Activated T-helper 17 cell treated with anti-CD3 and anti-CD28 coated beads, Interleukin-2, amount 50 U/mL, for 72 hours (primary cell): ENCODE data around the gene ENO3. TPM values are rescaled to one million over a fixed set of nuclear protein-coding genes. Genes with fewer than 3 reads are reported as not detected.

Experiments used
- ATAC-seq: fragments of 150-1000 bp; cut with Tn5 transposase; replicated peaks from 2 replicates; pipeline ENCODE4 v1.10.0; 2021; ENCODE audit warnings: mild to moderate bottlenecking, moderate library complexity
- H3K27ac Mint-ChIP-seq: one replicate; pipeline ENCODE4 v1.8.0; 2022; ENCODE audit warnings: mixed read lengths
- H3K27me3 Mint-ChIP-seq: one replicate; pipeline ENCODE4 v1.8.0; 2022; ENCODE audit warnings: mixed read lengths
- H3K36me3 Mint-ChIP-seq: one replicate; pipeline ENCODE4 v1.8.0; 2022; ENCODE audit warnings: low read depth, mild to moderate bottlenecking, mixed read lengths
- H3K4me1 Mint-ChIP-seq: one replicate; pipeline ENCODE4 v1.8.0; 2022; ENCODE audit warnings: mixed read lengths
- H3K4me3 Mint-ChIP-seq: one replicate; pipeline ENCODE4 v1.8.0; 2022; ENCODE audit warnings: mild to moderate bottlenecking, mixed read lengths
- H3K9me3 Mint-ChIP-seq: one replicate; pipeline ENCODE4 v1.8.0; 2022; ENCODE audit warnings: mixed read lengths
- total RNA-seq, 2 donors: library from RNA; stranded (reverse); gene quantifications; one replicate each; pipeline ENCODE4 v1.2.3, GENCODE V29; 2022

ENO3 gene
- total RNA-seq, 2 donors from 2014 or later: 27.4 to 30.3 TPM

DNA sequence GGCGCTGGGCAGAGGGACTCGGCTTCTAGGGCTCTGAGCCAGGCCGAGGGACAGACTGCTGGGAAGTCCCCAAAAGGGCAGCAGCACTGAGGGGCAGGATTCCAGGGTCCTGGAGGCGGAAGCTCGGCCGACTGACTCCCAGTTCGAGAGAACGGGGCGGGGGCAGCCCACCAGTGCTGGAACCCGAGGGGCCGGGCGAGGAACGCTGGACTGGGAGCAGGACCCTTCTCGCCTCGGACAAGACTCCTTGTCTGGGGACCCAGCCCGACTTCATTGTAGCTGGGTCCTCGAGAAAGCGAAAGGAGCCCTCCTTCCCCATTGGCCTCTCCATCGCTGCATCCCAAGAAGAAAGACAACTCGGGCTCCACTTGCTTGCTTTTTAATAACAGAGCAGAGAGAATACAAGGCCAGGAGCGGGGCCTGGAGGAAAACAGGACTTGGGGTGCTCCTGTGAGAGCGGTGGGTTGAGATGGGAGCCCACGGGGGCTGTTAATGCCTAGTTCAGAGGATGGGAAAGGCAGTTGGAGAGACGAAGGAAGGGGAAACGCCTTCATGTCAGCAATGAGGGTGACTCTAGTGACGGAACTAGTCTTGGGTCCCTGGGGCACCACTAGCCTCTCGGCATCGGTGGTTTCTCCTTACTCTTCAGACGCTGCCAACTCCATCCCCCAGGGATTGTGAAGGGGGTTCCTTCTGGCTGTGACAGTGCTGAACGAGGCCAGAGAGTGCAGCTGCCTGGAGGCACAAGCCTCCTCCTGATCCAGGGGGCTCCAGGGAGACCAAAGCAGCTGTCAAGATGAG lies 37.0 kb downstream of the ENO3 start:
- H3K9me3 Mint-ChIP-seq: no peaks in the 10 kb centered on the region
- H3K4me3 Mint-ChIP-seq: peak overlapping the region; percentile 95
- H3K27me3 Mint-ChIP-seq: no peaks in the 10 kb centered on the region
- ATAC-seq: peak; percentile 10
- H3K27ac Mint-ChIP-seq: peak overlapping the region; percentile 93
- peaks cover 30% of the 10 kb centered on the region for H3K4me1 Mint-ChIP-seq
- H3K36me3 Mint-ChIP-seq: peaks cover 29% of the 10 kb centered on the region

DNA sequence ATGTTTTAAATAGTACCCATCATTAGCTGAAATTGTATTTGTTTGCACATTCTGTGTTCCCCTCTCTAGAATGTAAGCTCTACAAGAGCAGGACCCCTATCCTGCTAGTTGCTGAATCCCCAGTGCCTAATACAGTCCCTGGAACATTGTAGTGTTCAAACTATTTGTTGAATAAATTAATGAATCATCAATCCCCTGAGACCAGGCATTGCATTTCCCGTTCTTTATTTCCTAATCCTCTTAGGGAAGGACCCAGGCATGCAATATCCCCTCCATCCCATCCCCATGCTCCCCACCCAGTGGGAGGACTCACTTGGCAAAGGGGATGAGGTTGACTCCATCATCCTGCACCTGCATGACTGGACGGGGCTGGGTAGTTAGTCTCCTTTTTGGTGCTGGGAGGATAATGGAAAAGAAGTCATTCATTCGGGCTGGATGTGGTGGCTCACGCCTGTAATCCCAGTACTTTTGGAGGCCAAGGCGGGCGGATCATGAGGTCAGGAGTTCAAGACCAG lies 43.2 kb downstream of the ENO3 start:
- Mint-ChIP-seq H3K27me3 (no peaks in the 10 kb centered on the region), H3K27ac (no peak overlapping the region), H3K36me3 (no peaks in the 10 kb centered on the region)

DNA sequence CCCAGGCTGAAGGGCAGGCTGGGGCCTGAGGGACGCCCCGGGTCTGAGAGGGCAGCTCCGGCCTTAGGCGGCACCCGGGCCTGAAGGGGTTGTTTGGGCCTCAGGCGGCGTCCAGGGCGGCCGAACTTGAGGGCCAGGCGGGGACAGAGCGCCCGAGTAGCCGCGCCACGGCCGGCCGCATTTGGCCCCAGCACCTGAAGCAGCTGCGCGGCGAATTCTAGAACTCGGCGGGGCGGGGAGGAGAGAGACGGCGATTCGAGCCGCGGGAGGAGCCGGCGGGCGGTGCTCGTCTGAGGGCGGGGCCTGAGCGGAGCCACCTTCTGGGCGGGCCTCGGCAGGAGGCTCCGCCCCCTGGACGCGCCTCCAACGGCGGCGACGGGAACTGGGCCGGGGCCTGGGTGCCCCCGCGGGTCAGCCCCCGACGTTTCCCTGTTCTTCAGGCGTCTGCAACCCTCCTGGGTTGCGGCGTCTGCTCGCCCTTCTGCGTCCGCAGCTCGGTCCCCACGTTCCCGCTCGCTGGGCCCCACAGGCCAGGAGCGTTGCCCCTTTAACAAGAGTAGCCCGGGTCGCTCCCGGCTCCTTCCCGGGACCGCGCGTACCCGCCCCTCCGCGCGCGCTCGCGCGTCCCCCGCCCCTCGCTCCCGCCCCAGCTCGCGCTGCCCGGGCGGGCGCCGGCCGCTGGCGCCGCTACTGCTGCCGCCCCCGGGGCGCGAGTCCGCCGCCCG lies 46.5 kb downstream of the ENO3 start, which contains the start of the genes INCA1 and KIF1C:
Gene INCA1 (minus strand): TSS at position 221 of the 725 bp plus-strand sequence. CDS start 3,085 bp downstream, outside the sequence.
Gene KIF1C (plus strand): TSS at position 649 of the 725 bp plus-strand sequence. CDS start 2,297 bp downstream, outside the sequence.
- peak; percentile 97 for ATAC-seq
- H3K36me3 Mint-ChIP-seq: peaks cover 29% of the 10 kb centered on the region
- H3K4me3 Mint-ChIP-seq: peak within 1 kb of the TSS; percentile 70
- H3K27me3 Mint-ChIP-seq: no peaks in the 10 kb centered on the region
- peak within 1 kb of the TSS; percentile 77 for H3K27ac Mint-ChIP-seq
- H3K4me1 Mint-ChIP-seq: peaks cover 16% of the 10 kb centered on the region
- H3K9me3 Mint-ChIP-seq: no peaks in the 10 kb centered on the region

More for the DNA sequence above, 43.2 kb downstream of the ENO3 start:
- H3K9me3 Mint-ChIP-seq: no peaks in the 10 kb centered on the region
- H3K4me1 Mint-ChIP-seq: peaks cover 16% of the 10 kb centered on the region
- ATAC-seq: no peak
- no peak overlapping the region for H3K4me3 Mint-ChIP-seq

DNA sequence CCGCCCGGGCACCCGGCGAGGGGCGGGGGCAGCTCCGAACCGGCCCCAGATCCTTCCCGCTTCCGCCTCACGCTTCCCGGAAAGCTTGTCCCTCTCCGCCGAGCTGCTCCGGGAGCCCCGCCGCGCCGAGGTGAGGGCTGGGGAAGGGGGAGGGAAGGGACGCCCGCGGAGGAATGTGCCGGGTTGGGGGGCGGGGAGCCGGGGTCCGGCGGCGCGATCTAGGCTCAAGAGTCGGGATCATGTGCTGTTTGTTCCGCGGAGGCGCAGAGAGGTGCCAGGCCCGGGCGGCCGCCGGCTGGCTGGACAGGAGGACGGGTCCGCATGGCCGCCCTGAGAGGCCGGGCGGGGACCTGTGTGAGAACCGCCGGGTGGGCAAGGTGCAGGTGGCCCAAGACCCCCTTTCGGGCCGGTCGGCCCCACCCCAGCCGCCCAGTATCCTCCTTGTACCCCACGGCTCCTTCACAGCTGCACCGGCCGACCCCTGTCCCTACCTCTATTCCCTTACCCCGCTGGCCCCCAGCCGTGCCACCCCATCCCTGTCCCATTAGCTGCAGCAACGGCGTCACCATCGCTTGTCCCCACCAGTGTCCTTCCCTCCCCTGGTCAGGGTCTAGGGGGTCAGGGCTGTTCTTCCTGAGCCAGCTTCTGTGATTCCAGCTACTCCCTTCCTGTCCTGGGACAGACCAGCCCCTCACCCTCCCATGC lies 47.3 kb downstream of the ENO3 start:
- peaks cover 36% of the 10 kb centered on the region for H3K36me3 Mint-ChIP-seq
- peak overlapping the region; percentile 77 for H3K27ac Mint-ChIP-seq
- peak; percentile 13 for ATAC-seq
- no peaks in the 10 kb centered on the region for H3K27me3 Mint-ChIP-seq
- no peaks in the 10 kb centered on the region for H3K9me3 Mint-ChIP-seq
- H3K4me3 Mint-ChIP-seq: peak overlapping the region; percentile 70
- H3K4me1 Mint-ChIP-seq: peaks cover 16% of the 10 kb centered on the region

DNA sequence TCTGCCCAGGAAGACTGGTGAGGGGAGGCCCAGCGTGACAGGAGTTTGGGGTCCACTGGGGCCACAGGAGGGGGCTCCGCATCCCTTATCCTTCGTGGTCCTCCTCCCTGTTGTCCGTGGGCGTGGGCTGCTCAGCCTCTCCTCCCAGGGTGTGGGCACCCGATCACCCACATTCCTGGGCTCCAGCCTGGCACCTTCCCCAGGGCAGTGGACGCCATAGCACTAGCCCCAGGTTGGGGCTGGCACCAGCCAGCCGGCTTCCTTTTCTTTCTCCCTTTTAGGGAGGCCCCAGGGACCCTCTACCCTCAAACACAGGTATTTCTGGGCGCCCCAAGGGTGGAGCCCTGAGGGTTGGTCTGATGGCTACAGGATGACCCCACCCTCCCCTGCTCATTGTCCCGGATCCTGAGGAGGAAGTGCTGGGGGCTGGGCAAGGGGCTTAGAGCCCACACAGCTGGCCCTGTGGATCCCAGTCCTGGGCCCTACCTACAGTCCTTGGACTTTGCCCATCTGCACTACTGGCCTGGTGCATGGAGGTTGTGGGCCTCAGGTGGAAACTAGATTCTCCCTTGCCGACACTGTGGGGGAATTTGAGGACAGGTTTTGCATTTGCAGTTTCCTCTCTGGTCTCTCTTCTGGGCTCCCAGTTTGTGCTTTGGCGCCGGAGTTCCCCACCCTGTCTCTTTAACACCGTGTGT lies 48.0 kb downstream of the ENO3 start:
- peak overlapping the region; percentile 77 for H3K27ac Mint-ChIP-seq

DNA sequence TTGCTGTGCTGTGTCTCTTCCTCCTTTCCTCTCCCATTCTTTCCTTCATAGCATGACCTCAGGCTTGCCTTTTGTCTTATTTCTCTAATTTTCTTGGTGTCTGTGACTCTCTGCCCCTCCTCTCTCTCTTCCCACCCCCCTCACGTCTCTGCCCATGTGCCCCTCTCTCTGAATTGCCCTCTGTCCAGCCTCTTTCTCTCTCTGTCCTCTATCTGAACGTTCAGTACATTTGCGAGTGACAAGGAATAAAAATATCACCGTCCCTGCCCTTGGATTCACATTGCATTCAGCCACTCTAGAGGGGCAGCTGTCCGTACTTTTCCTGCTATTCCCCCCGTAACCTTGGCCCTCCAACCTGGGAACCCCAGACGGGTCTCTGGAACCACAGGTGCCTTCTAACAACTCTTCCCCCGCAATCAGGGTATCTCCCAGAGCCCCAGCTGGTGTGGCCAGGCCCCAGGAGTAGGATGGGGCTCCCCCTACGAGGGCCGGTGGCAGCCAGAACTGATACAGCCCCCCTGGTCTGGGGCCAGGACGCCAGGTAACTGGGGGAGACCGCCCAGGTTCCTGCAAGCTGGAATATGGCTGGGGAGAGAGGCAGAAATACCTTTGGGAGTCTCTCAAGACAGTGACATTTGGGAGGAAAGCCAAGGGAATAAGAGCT lies 48.6 kb downstream of the ENO3 start:
- Mint-ChIP-seq H3K27me3 (no peaks in the 10 kb centered on the region), H3K27ac (peak overlapping the region; percentile 77), H3K4me1 (peaks cover 16% of the 10 kb centered on the region), H3K4me3 (peak overlapping the region; percentile 70), H3K36me3 (peaks cover 50% of the 10 kb centered on the region), H3K9me3 (no peaks in the 10 kb centered on the region)
- ATAC-seq: no peak

More for the DNA sequence above, 48.0 kb downstream of the ENO3 start:
- Mint-ChIP-seq H3K27me3 (no peaks in the 10 kb centered on the region), H3K4me1 (peaks cover 16% of the 10 kb centered on the region), H3K36me3 (peaks cover 43% of the 10 kb centered on the region), H3K9me3 (no peaks in the 10 kb centered on the region), H3K4me3 (peak overlapping the region; percentile 70)
- no peak for ATAC-seq

DNA sequence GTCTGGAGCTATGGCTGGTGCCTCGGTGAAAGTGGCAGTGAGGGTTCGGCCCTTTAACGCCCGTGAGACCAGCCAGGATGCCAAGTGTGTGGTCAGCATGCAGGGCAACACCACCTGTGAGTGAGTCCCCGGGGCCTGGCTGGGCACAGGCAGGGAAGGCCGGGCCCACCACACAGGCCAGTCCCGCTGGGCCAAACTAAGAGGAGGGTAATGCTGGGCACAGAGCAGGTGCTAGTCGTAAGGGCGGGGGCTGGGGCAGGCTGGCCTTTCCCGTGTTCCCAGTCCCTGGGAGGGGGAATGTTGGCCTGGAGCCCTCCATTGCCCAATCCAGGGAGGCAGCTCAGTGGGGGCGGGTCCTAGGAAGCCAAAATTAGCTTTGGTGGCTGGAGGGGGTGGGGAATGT lies 49.3 kb downstream of the ENO3 start:
- Mint-ChIP-seq H3K4me3 (no peak overlapping the region), H3K9me3 (no peaks in the 10 kb centered on the region), H3K4me1 (peaks cover 16% of the 10 kb centered on the region), H3K27ac (peak overlapping the region; percentile 77), H3K36me3 (peaks cover 57% of the 10 kb centered on the region), H3K27me3 (no peaks in the 10 kb centered on the region)
- no peak for ATAC-seq

DNA sequence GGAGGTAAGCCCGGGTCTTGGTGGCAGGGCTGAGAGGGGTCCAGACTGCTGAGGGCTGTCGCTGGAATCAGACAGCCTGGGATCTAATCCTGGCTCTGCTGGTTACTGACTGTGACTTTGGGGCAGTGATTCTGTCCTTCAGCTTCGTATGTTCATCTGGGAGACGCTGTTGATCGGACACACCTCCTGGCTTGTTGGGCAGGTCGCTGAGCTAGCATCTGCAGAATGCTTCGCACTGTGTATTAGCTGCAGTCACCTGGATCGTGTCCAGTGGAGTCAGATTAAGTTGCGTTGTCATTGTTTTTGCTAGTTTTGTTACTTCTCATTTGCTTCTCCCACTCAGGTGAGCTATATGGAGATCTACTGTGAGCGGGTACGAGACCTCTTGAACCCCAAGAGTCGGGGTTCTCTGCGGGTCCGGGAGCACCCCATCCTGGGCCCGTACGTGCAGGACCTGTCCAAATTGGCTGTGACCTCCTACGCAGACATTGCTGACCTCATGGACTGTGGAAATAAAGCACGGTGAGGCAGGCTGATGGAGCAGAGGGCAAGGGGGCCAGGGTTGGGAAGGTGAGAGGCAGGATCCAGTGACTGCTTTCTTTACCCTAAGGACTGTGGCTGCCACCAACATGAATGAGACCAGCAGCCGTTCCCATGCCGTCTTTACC lies 51.3 kb downstream of the ENO3 start:
- H3K36me3 Mint-ChIP-seq: peaks cover 72% of the 10 kb centered on the region
- H3K27me3 Mint-ChIP-seq: no peaks in the 10 kb centered on the region
- peaks cover 12% of the 10 kb centered on the region for H3K4me1 Mint-ChIP-seq
- no peak overlapping the region for H3K4me3 Mint-ChIP-seq
- no peaks in the 10 kb centered on the region for H3K9me3 Mint-ChIP-seq
- no peak overlapping the region for H3K27ac Mint-ChIP-seq
- ATAC-seq: no peak

DNA sequence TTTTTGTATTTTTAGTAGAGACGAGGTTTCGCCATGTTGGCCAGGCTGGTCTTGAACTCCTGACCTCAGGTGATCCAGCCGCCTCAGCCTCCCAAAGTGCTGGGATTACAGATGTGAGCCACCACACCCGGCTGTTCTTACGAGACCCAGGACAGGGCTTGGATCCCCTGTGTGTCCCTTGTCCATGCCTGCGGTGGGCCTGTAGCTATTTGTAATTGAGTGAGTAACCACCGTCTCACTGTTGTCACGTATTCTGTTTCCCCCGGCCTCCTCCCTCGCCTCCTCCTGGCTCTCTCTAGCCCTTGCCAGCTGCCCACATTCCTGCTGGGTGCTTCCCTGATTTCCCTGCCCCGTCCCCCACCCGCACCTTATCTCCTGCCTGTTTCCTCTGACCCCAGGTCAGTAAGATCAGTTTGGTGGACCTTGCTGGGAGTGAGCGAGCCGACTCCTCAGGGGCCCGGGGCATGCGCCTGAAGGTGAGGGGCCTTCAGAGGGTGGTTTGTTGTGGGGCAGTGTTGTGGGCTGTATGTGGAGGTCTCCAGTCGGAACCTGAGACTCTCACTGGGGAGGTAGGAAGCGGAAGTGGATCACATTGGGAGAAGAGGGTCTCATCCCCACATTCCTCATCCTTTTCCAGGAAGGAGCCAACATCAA lies 52.4 kb downstream of the ENO3 start:
- no peak for ATAC-seq
- Mint-ChIP-seq H3K27me3 (no peaks in the 10 kb centered on the region), H3K27ac (no peak overlapping the region), H3K4me1 (peaks cover 12% of the 10 kb centered on the region), H3K4me3 (no peak overlapping the region), H3K36me3 (peaks cover 83% of the 10 kb centered on the region), H3K9me3 (no peaks in the 10 kb centered on the region)

Other genes starting within 250 kb of the ENO3 start
- gene PELP1, start 247.0 kb upstream of the ENO3 start, total RNA-seq: 100 to 1,000 TPM in 1 of 2 donors, 10 to 100 TPM in 1; 87.1 to 107 TPM
- gene ARRB2, start 240.5 kb upstream of the ENO3 start, total RNA-seq: 100 to 1,000 TPM; 281 to 307 TPM
- gene MED11, start 219.7 kb upstream of the ENO3 start, total RNA-seq: 10 to 100 TPM; 25.3 to 25.7 TPM
- under 1 TPM in 1 of 2 donors, not detected in 1; 0.42 TPM for gene ZMYND15, start 211.3 kb upstream of the ENO3 start, total RNA-seq
- gene CXCL16, start 211.2 kb upstream of the ENO3 start, total RNA-seq: 1 to 10 TPM; 2.7 to 6.7 TPM
- not detected for gene TM4SF5, start 179.2 kb upstream of the ENO3 start, total RNA-seq
- not detected for gene VMO1, start 164.8 kb upstream of the ENO3 start, total RNA-seq
- gene GLTPD2, start 162.2 kb upstream of the ENO3 start, total RNA-seq: not detected
- 100 to 1,000 TPM in 1 of 2 donors, 10 to 100 TPM in 1; 91.0 to 169 TPM for gene PSMB6, start 155.0 kb upstream of the ENO3 start, total RNA-seq
- gene PLD2, start 144.0 kb upstream of the ENO3 start, total RNA-seq: 10 to 100 TPM; 23.3 to 35.0 TPM
- 100 to 1,000 TPM in 1 of 2 donors, 10 to 100 TPM in 1; 68.6 to 127 TPM for gene MINK1, start 117.8 kb upstream of the ENO3 start, total RNA-seq
- gene C17orf107, start 51.6 kb upstream of the ENO3 start, total RNA-seq: 1 to 10 TPM in 1 of 2 donors, under 1 TPM in 1; 0.67 to 3.4 TPM
- gene CHRNE, start 48.0 kb upstream of the ENO3 start, total RNA-seq: under 1 TPM; 0.35 to 0.69 TPM
- under 1 TPM in 1 of 2 donors, not detected in 1; 0.11 TPM for gene GP1BA, start 18.8 kb upstream of the ENO3 start, total RNA-seq
- 10 to 100 TPM; 54.7 to 68.5 TPM for gene SLC25A11, start 11.1 kb upstream of the ENO3 start, total RNA-seq
- gene RNF167, start 10.9 kb upstream of the ENO3 start, total RNA-seq: 100 to 1,000 TPM; 184 to 197 TPM
- gene PFN1, start 2.6 kb upstream of the ENO3 start, total RNA-seq: 1,000 to 10,000 TPM; 1,346 to 1,950 TPM
- gene SPAG7, start 16.7 kb downstream of the ENO3 start, total RNA-seq: 10 to 100 TPM; 71.6 to 83.4 TPM
- 100 to 1,000 TPM in 1 of 2 donors, 10 to 100 TPM in 1; 66.9 to 103 TPM for gene CAMTA2, start 36.6 kb downstream of the ENO3 start, total RNA-seq
- under 1 TPM; 0.61 to 0.69 TPM for gene INCA1, start 46.4 kb downstream of the ENO3 start, total RNA-seq
- gene KIF1C, start 46.8 kb downstream of the ENO3 start, total RNA-seq: 10 to 100 TPM; 47.4 to 54.4 TPM
- under 1 TPM; 0.11 to 0.26 TPM for gene SLC52A1, start 84.3 kb downstream of the ENO3 start, total RNA-seq
- 1 to 10 TPM; 1.4 to 1.9 TPM for gene ZFP3, start 127.3 kb downstream of the ENO3 start, total RNA-seq
- 10 to 100 TPM; 10.7 to 16.3 TPM for gene ZNF232, start 160.8 kb downstream of the ENO3 start, total RNA-seq
- under 1 TPM; 0.06 to 0.08 TPM for gene USP6, start 164.9 kb downstream of the ENO3 start, total RNA-seq
- gene ZNF594, start 240.7 kb downstream of the ENO3 start, total RNA-seq: 1 to 10 TPM; 4.7 to 6.3 TPM